ENCODE data around the gene MPO.

- TF ChIP-seq CTCF (IDR thresholded peaks at IDR 0.05 in 4 of 5, conservative IDR thresholded peaks at IDR 0.05 in 1 of 5), result no peak
- no peak for TF ChIP-seq POLR2A (IDR thresholded peaks at IDR 0.05)
These were observed 2.1 kb downstream of the MPO start for GRCh38 chr17:58278661-58279015.
